ENCODE results near the gene ZNF211. TPM values are rescaled to one million over a fixed set of nuclear protein-coding genes. Genes with fewer than 3 reads are reported as not detected.

Gene ZNF211
- total RNA-seq, 1 experiment from 2014 or later = 10.5 TPM

GRCh38 chr19:57606931-57607330 lies 26.0 kb upstream of the ZNF211 start:
- Histone ChIP-seq H3K36me3 (ENCODE audit: control insufficient read depth, insufficient read depth, low read length) (no peaks in the 10 kb centered on the region; the same call in 1 of the 2 replicates), H3K4me3 (ENCODE audit: low read depth, low read length) (no peak overlapping the region), H3K9me3 (peaks cover 6% of the 10 kb centered on the region), H3K27me3 (replicated peaks; ENCODE audit: control insufficient read depth, insufficient read depth, low read length) (no peaks in the 10 kb centered on the region), H3K4me1 (no peaks in the 10 kb centered on the region)
- intact Hi-C loops (cut with micrococcal nuclease; ENCODE audit: unreplicated experiment) = no loop called here
- H3K9me3 Mint-ChIP-seq (ENCODE audit: unreplicated experiment) = peaks cover 14% of the 10 kb centered on the region
- H3K27ac Mint-ChIP-seq (ENCODE audit: unreplicated experiment) = no peak overlapping the region
- H3K4me3 Mint-ChIP-seq (ENCODE audit: unreplicated experiment) = no peak overlapping the region
- CTCF ChIA-PET = interaction anchor here (0.5 kb wide), 1 partner anchor 125 kb away, joined by 3 read pairs; no protein-coding TSS in a partner anchor
- POLR2A ChIA-PET = no interaction called here
- BruUV-seq (replicated peaks) = no TSS peak
- DNase-seq = no peak
- no peak for TF ChIP-seq CTCF (IDR thresholded peaks at IDR 0.05; ENCODE audit: insufficient read depth in 1 of 2, low read depth in 1 of 2, low read length in 1 of 2, severe bottlenecking in 1 of 2, unreplicated experiment in 1 of 2)
- H3K36me3 Mint-ChIP-seq (ENCODE audit: insufficient read depth, unreplicated experiment) = peaks cover 19% of the 10 kb centered on the region
- H3K4me1 Mint-ChIP-seq (ENCODE audit: low read depth, unreplicated experiment) = no peaks in the 10 kb centered on the region
- H3K27me3 Mint-ChIP-seq (ENCODE audit: insufficient read depth, unreplicated experiment) = no peaks in the 10 kb centered on the region

GRCh38 chr19:57611113-57611512 lies 21.9 kb upstream of the ZNF211 start:
- H3K9me3 Mint-ChIP-seq (ENCODE audit: unreplicated experiment) = peaks cover 30% of the 10 kb centered on the region
- CTCF ChIA-PET = no interaction called here

GRCh38 chr19:57613941-57614743 lies 18.8 kb upstream of the ZNF211 start, which contains the start of gene ZNF134:
Gene ZNF134 (plus strand): TSS chr19:57614242. CDS start chr19:57619469, 5,227 bp downstream.
- Histone ChIP-seq H3K9me3 (peaks cover 36% of the 10 kb centered on the region), H3K27me3 (replicated peaks; ENCODE audit: control insufficient read depth, insufficient read depth, low read length) (no peaks in the 10 kb centered on the region), H3K4me1 (no peaks in the 10 kb centered on the region), H3K4me3 (ENCODE audit: low read depth, low read length) (peak within 1 kb of the TSS; percentile 52), H3K36me3 (ENCODE audit: control insufficient read depth, insufficient read depth, low read length) (peaks cover 2% of the 10 kb centered on the region; the same call in 1 of the 2 replicates)
- peak within 1 kb of the TSS; percentile 77 for H3K27ac Mint-ChIP-seq (ENCODE audit: unreplicated experiment)
- ChIA-PET CTCF (no interaction called here), POLR2A (no interaction called here)
- no peaks in the 10 kb centered on the region for H3K4me1 Mint-ChIP-seq (ENCODE audit: low read depth, unreplicated experiment)
- TF ChIP-seq CTCF (IDR thresholded peaks at IDR 0.05; ENCODE audit: insufficient read depth in 1 of 2, low read depth in 1 of 2, low read length in 1 of 2, severe bottlenecking in 1 of 2, unreplicated experiment in 1 of 2) = peak in 1 of 2 experiments; percentile 5
- DNase-seq = peak; percentile 79 to 80
- intact Hi-C loops (cut with micrococcal nuclease; ENCODE audit: unreplicated experiment) = no loop called here
- H3K27me3 Mint-ChIP-seq (ENCODE audit: insufficient read depth, unreplicated experiment) = peaks cover 3% of the 10 kb centered on the region
- peaks cover 35% of the 10 kb centered on the region for H3K36me3 Mint-ChIP-seq (ENCODE audit: insufficient read depth, unreplicated experiment)
- peaks cover 55% of the 10 kb centered on the region for H3K9me3 Mint-ChIP-seq (ENCODE audit: unreplicated experiment)
- TSS peak; percentile 50 for BruUV-seq (replicated peaks)
- H3K4me3 Mint-ChIP-seq (ENCODE audit: unreplicated experiment) = peak within 1 kb of the TSS; percentile 78

More at GRCh38 chr19:57611113-57611512, 21.9 kb upstream of the ZNF211 start:
- no TSS peak for BruUV-seq (replicated peaks)
- DNase-seq = no peak
- Histone ChIP-seq H3K27me3 (replicated peaks; ENCODE audit: control insufficient read depth, insufficient read depth, low read length) (no peaks in the 10 kb centered on the region), H3K9me3 (peaks cover 23% of the 10 kb centered on the region), H3K4me1 (no peaks in the 10 kb centered on the region), H3K36me3 (ENCODE audit: control insufficient read depth, insufficient read depth, low read length) (peaks cover 2% of the 10 kb centered on the region; the same call in 1 of the 2 replicates), H3K4me3 (ENCODE audit: low read depth, low read length) (no peak overlapping the region)
- no peak overlapping the region for H3K4me3 Mint-ChIP-seq (ENCODE audit: unreplicated experiment)
- POLR2A ChIA-PET = no interaction called here
- intact Hi-C loops (cut with micrococcal nuclease; ENCODE audit: unreplicated experiment) = no loop called here
- no peak for TF ChIP-seq CTCF (IDR thresholded peaks at IDR 0.05; ENCODE audit: insufficient read depth in 1 of 2, low read depth in 1 of 2, low read length in 1 of 2, severe bottlenecking in 1 of 2, unreplicated experiment in 1 of 2)
- no peaks in the 10 kb centered on the region for H3K4me1 Mint-ChIP-seq (ENCODE audit: low read depth, unreplicated experiment)
- no peak overlapping the region for H3K27ac Mint-ChIP-seq (ENCODE audit: unreplicated experiment)
- peaks cover 3% of the 10 kb centered on the region for H3K27me3 Mint-ChIP-seq (ENCODE audit: insufficient read depth, unreplicated experiment)
- peaks cover 24% of the 10 kb centered on the region for H3K36me3 Mint-ChIP-seq (ENCODE audit: insufficient read depth, unreplicated experiment)
